ENCODE data around the gene TENM4.

The TENM4 gene

DNA sequence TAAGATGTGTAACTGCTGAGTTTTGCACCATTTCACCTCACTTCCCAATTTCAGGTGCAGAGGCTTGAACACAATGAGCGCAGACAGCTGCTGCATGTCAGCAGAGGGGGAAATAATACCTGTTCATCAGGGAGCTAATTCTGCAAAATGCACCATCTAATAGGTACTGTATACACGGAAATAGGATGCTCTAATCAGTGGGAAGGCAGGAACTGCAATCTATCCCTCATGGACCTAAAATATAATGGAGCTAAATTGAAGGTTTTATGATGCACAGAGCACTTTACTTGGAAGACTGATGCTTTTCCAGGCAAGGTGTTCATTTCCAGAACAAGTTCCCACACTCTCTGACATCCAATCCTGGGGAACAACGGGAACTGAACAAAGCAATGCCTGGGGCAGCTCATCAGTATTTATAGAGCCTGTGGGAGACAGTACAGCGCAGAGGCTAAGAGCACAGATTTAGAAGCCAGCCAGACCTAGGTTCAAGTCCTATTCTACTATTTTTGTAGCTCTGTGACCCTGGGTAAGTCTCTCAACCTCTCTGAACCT is 78.5 kb downstream of the TENM4 start (continued):
- TF ChIP-seq PRDM10 (tag by site-specific recombination; IDR thresholded peaks at IDR 0.05) = no peak
- TF ChIP-seq, protein P1, sequence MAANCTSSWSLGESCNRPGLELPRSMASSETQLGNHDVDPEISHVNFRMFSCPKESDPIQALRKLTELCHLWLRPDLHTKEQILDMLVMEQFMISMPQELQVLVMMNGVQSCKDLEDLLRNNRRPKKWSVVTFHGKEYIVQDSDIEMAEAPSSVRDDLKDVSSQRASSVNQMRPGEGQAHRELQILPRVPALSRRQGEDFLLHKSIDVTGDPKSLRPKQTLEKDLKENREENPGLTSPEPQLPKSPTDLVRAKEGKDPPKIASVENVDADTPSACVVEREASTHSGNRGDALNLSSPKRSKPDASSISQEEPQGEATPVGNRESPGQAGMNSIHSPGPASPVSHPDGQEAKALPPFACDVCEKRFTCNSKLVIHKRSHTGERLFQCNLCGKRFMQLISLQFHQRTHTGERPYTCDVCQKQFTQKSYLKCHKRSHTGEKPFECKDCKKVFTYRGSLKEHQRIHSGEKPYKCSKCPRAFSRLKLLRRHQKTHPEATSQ (tag by site-specific recombination; IDR thresholded peaks at IDR 0.05) = no peak
- no peak for TF ChIP-seq ZNF701 (tag by site-specific recombination; IDR thresholded peaks at IDR 0.05)
- TF ChIP-seq, protein P2, sequence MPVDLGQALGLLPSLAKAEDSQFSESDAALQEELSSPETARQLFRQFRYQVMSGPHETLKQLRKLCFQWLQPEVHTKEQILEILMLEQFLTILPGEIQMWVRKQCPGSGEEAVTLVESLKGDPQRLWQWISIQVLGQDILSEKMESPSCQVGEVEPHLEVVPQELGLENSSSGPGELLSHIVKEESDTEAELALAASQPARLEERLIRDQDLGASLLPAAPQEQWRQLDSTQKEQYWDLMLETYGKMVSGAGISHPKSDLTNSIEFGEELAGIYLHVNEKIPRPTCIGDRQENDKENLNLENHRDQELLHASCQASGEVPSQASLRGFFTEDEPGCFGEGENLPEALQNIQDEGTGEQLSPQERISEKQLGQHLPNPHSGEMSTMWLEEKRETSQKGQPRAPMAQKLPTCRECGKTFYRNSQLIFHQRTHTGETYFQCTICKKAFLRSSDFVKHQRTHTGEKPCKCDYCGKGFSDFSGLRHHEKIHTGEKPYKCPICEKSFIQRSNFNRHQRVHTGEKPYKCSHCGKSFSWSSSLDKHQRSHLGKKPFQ (tag by site-specific recombination; IDR thresholded peaks at IDR 0.05) = no peak
- TF ChIP-seq ZNF629 (tag by site-specific recombination; IDR thresholded peaks at IDR 0.05) = no peak
- TF ChIP-seq, protein P3, sequence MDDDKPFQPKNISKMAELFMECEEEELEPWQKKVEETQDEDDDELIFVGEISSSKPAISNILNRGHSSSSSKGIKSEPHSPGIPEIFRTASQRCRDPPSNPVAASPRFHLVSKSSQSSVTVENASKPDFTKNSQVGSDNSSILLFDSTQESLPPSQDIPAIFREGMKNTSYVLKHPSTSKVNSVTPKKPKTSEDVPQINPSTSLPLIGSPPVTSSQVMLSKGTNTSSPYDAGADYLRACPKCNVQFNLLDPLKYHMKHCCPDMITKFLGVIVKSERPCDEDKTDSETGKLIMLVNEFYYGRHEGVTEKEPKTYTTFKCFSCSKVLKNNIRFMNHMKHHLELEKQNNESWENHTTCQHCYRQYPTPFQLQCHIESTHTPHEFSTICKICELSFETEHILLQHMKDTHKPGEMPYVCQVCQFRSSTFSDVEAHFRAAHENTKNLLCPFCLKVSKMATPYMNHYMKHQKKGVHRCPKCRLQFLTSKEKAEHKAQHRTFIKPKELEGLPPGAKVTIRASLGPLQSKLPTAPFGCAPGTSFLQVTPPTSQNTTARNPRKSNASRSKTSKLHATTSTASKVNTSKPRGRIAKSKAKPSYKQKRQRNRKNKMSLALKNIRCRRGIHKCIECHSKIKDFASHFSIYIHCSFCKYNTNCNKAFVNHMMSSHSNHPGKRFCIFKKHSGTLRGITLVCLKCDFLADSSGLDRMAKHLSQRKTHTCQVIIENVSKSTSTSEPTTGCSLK (tag by site-specific recombination; IDR thresholded peaks at IDR 0.05) = no peak
- TF ChIP-seq ZNF623 (tag by site-specific recombination; IDR thresholded peaks at IDR 0.05) = no peak

DNA sequence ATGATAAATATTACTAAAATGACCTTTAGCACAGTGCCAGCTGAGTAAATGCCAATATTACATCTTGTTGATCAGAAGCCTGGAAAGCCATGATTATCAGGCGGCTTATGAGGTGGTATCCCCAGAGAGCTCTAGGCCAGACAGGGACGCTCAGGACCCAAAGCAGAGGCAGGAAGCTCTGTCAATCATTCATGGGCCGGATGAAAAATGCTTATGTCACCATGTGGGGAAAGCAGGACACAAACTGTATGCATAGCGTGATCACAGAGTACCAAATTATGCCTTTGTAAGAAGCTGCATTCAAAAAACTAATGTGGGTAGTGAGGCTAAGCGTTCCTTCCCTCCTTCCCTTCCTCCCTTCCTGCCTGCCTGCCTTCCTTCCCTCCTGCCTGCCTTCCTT is 82.6 kb downstream of the TENM4 start:
- no peaks in the 10 kb centered on the region for H3K36me3 ChIP-seq (ENCODE audit: control insufficient read depth in 2 of 2, insufficient read depth in 1 of 2, low read length in 2 of 2)
- H3K27ac ChIP-seq (ENCODE audit: extremely low read depth, low read depth, low read length) = no peak overlapping the region
- H3K9me3 ChIP-seq (ENCODE audit: control insufficient read depth, insufficient read depth, low read depth, low read length) = no peaks in the 10 kb centered on the region
- H3K4me3 ChIP-seq (ENCODE audit: low read depth, low read length) = no peak overlapping the region
- POLR2A ChIA-PET = no interaction called here
- CTCF ChIA-PET = interaction anchor here (0.6 kb wide), 1 partner anchor 79 kb away, joined by 3 read pairs; no protein-coding TSS in a partner anchor
- no peaks in the 10 kb centered on the region for H3K4me1 ChIP-seq (ENCODE audit: control insufficient read depth, insufficient read depth, low read length)
- no peak for TF ChIP-seq KLF16 (tag by site-specific recombination; IDR thresholded peaks at IDR 0.05)
- TF ChIP-seq TCF7L2 (IDR thresholded peaks at IDR 0.05; ENCODE audit: borderline replicate concordance, low read depth, low read length) = no peak
- TF ChIP-seq ZNF510 (tag by site-specific recombination; IDR thresholded peaks at IDR 0.05; ENCODE audit: insufficient replicate concordance) = no peak
- no peak for TF ChIP-seq ZNF514 (tag by site-specific recombination; IDR thresholded peaks at IDR 0.05)
- TF ChIP-seq REPIN1 (tag by site-specific recombination; IDR thresholded peaks at IDR 0.05; ENCODE audit: low read depth) = no peak
- TF ChIP-seq, protein P4, sequence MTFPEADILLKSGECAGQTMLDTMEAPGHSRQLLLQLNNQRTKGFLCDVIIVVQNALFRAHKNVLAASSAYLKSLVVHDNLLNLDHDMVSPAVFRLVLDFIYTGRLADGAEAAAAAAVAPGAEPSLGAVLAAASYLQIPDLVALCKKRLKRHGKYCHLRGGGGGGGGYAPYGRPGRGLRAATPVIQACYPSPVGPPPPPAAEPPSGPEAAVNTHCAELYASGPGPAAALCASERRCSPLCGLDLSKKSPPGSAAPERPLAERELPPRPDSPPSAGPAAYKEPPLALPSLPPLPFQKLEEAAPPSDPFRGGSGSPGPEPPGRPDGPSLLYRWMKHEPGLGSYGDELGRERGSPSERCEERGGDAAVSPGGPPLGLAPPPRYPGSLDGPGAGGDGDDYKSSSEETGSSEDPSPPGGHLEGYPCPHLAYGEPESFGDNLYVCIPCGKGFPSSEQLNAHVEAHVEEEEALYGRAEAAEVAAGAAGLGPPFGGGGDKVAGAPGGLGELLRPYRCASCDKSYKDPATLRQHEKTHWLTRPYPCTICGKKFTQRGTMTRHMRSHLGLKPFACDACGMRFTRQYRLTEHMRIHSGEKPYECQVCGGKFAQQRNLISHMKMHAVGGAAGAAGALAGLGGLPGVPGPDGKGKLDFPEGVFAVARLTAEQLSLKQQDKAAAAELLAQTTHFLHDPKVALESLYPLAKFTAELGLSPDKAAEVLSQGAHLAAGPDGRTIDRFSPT (tag by site-specific recombination; IDR thresholded peaks at IDR 0.05) = no peak
- TF ChIP-seq ATF2 (tag by site-specific recombination; IDR thresholded peaks at IDR 0.05; ENCODE audit: low read depth) = no peak
- TF ChIP-seq ZNF114 (tag by site-specific recombination; IDR thresholded peaks at IDR 0.05) = no peak
- TF ChIP-seq, protein P5, sequence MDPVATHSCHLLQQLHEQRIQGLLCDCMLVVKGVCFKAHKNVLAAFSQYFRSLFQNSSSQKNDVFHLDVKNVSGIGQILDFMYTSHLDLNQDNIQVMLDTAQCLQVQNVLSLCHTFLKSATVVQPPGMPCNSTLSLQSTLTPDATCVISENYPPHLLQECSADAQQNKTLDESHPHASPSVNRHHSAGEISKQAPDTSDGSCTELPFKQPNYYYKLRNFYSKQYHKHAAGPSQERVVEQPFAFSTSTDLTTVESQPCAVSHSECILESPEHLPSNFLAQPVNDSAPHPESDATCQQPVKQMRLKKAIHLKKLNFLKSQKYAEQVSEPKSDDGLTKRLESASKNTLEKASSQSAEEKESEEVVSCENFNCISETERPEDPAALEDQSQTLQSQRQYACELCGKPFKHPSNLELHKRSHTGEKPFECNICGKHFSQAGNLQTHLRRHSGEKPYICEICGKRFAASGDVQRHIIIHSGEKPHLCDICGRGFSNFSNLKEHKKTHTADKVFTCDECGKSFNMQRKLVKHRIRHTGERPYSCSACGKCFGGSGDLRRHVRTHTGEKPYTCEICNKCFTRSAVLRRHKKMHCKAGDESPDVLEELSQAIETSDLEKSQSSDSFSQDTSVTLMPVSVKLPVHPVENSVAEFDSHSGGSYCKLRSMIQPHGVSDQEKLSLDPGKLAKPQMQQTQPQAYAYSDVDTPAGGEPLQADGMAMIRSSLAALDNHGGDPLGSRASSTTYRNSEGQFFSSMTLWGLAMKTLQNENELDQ (tag by site-specific recombination; IDR thresholded peaks at IDR 0.05; ENCODE audit: low read depth) = no peak
- TF ChIP-seq ZNF843 (tag by site-specific recombination; IDR thresholded peaks at IDR 0.05) = no peak
- TF ChIP-seq ZFP37 (tag by site-specific recombination; IDR thresholded peaks at IDR 0.05) = no peak
- no peak for TF ChIP-seq ZBTB1 (tag by site-specific recombination; IDR thresholded peaks at IDR 0.05)
- no peak for TF ChIP-seq ZBTB8A (tag by site-specific recombination; IDR thresholded peaks at IDR 0.05)
